GM12872 (cell line): Measurements from ENCODE around the gene ZNF750.

Source experiments
- CTCF ChIP-seq: IDR thresholded peaks from 3 replicates; pipeline ENCODE4 v1.5.1; 2011; ENCODE audit warnings: low read depth, mild to moderate bottlenecking, low read length, moderate library complexity; ENCODE audit not compliant: insufficient read depth

ZNF750 gene

GRCh38 chr17:82882715-82883418 lies 43.0 kb upstream of the ZNF750 start:
- TF ChIP-seq CTCF = no peak

- no peak for TF ChIP-seq CTCF
Observed at GRCh38 chr17:82881900-82882714, 42.3 kb upstream of the ZNF750 start.

- no peak for TF ChIP-seq CTCF
Observed at GRCh38 chr17:82881324-82881823, 41.6 kb upstream of the ZNF750 start.

- no peak for TF ChIP-seq CTCF
Observed at GRCh38 chr17:82880620-82881323, 41.0 kb upstream of the ZNF750 start.

- no peak for TF ChIP-seq CTCF
Observed at GRCh38 chr17:82879241-82879640, 39.4 kb upstream of the ZNF750 start.

- no peak for TF ChIP-seq CTCF
Observed at GRCh38 chr17:82878527-82878926, 38.7 kb upstream of the ZNF750 start.
